Endothelial cell of umbilical vein (primary cell): ENCODE data around the gene MINDY3.

Experiments used
- EZH2 ChIP-seq: IDR thresholded peaks from 2 replicates; pipeline ENCODE4 v1.6.1; 2012; ENCODE audit warnings: borderline replicate concordance, low read depth, mild to moderate bottlenecking, moderate library complexity, low read length, inconsistent platforms; ENCODE audit not compliant: severe bottlenecking
- GATA2 ChIP-seq: IDR thresholded peaks from 2 replicates; pipeline ENCODE4 v1.7.0; 2011; ENCODE audit warnings: low read depth, mild to moderate bottlenecking, moderate library complexity, mixed read lengths, low read length; ENCODE audit not compliant: insufficient read length, insufficient read depth
- POLR2A ChIP-seq: IDR thresholded peaks from 2 replicates; pipeline ENCODE4 v1.6.1; 2012; ENCODE audit warnings: low read depth, mild to moderate bottlenecking, control low read depth, low read length
- POLR2AphosphoS5 ChIP-seq: IDR thresholded peaks from 2 replicates; pipeline ENCODE4 v1.6.1; 2012; ENCODE audit warnings: low read depth, mild to moderate bottlenecking, control low read depth, low read length, moderate library complexity; ENCODE audit not compliant: insufficient read depth
- TF ChIP-seq, protein P1 (sequence below), 2 donors: IDR thresholded peaks; 1 replicate in 1 of 2; 2 replicates in 1 of 2; pipeline ENCODE4 v1.5.1; 2011; ENCODE audit warnings: low read length in 2 of 2, mild to moderate bottlenecking in 2 of 2, moderate library complexity in 2 of 2, control low read depth in 1 of 2, inconsistent platforms in 1 of 2, low read depth in 1 of 2; ENCODE audit not compliant: insufficient read depth in 1 of 2; ENCODE audit errors: extremely low read depth in 1 of 2

DNA sequence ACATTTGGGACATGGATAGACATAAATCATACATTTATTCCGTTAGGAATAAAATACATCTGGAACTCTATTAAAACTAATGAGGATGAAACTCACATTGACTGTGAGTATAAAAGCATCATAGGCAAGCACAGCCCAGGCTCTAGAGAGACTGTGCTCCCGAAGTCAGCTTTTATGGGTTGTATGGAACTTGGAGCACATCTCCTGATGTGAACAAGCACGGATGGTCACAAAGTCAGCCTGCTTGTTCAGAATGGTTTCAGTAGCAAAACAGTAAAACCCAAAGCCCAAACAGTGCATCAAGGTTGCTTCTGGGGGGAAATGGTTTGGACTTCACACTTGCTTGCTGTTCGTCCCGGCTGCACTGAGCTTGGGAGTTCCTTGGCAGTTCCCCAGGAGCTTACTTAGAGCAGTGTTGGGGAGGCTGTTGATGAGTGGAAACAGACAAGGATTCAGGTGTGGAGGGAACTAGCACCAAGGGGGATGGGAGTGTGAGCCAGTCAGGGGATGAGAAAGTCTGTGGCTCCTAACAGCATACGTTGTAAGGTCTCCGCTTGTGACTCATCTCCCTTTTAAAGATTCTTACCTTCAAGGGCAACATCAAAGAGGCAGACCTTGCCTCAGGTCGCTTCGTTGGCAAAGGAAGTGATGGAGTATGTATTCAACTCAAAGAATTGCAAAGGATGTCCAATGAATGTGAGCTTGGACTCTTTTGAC is 120.9 kb downstream of the MINDY3 start:
- TF ChIP-seq POLR2AphosphoS5: no peak
- TF ChIP-seq, protein P1, sequence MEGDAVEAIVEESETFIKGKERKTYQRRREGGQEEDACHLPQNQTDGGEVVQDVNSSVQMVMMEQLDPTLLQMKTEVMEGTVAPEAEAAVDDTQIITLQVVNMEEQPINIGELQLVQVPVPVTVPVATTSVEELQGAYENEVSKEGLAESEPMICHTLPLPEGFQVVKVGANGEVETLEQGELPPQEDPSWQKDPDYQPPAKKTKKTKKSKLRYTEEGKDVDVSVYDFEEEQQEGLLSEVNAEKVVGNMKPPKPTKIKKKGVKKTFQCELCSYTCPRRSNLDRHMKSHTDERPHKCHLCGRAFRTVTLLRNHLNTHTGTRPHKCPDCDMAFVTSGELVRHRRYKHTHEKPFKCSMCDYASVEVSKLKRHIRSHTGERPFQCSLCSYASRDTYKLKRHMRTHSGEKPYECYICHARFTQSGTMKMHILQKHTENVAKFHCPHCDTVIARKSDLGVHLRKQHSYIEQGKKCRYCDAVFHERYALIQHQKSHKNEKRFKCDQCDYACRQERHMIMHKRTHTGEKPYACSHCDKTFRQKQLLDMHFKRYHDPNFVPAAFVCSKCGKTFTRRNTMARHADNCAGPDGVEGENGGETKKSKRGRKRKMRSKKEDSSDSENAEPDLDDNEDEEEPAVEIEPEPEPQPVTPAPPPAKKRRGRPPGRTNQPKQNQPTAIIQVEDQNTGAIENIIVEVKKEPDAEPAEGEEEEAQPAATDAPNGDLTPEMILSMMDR (IDR thresholded peaks at IDR 0.05; ENCODE audit: extremely low read depth in 1 of 2, insufficient read depth in 1 of 2, low read depth in 1 of 2, low read length in 2 of 2): no peak
- TF ChIP-seq EZH2: no peak
- no peak for TF ChIP-seq GATA2
- TF ChIP-seq POLR2A: no peak
